ENCODE results near the gene TUBGCP3.
"Not testable (repeated sequence)": the region's sequence is repeated elsewhere in the genome, so short reads cannot be mapped to it uniquely, and the experiment has no call there.

TUBGCP3 gene

GRCh38 chr13:112554214-112554850 lies 33.6 kb downstream of the TUBGCP3 start:
- Histone ChIP-seq H3K27me3 (ENCODE audit: control insufficient read depth, low read length) (no peaks in the 10 kb centered on the region), H3K9me3 (ENCODE audit: control insufficient read depth, insufficient read depth, low read length) (no peaks in the 10 kb centered on the region), H3K4me2 (ENCODE audit: low read length) (no peak overlapping the region), H3F3A (ENCODE audit: control insufficient read depth, insufficient read depth) (no peaks in the 10 kb centered on the region), H4K20me1 (ENCODE audit: control insufficient read depth, insufficient read depth, low read depth, low read length) (no peaks in the 10 kb centered on the region; the same call in 1 of the 2 replicates), H3K4me3 (ENCODE audit: low read length) (no peak overlapping the region), H3K4me1 (ENCODE audit: control insufficient read depth, low read length) (no peaks in the 10 kb centered on the region), H3K27ac (ENCODE audit: low read depth, low read length) (no peak overlapping the region), H3K79me2 (ENCODE audit: control insufficient read depth, low read length) (no peaks in the 10 kb centered on the region), H3K36me3 (ENCODE audit: control insufficient read depth, low read length) (peaks cover 96% of the 10 kb centered on the region), H3K9me2 (replicated peaks; ENCODE audit: control insufficient read depth, low read length) (no peaks in the 10 kb centered on the region)
- no peak for TF ChIP-seq CTCF (IDR thresholded peaks at IDR 0.05; ENCODE audit: low read depth, low read length, poor library complexity, severe bottlenecking)
- TF ChIP-seq EZH2phosphoT487 (IDR thresholded peaks at IDR 0.05; ENCODE audit: borderline replicate concordance, low read length), result no peak

GRCh38 chr13:112548975-112549374 lies 39.0 kb downstream of the TUBGCP3 start:
- H3F3A ChIP-seq (ENCODE audit: control insufficient read depth, insufficient read depth); H3K27ac ChIP-seq (ENCODE audit: low read depth, low read length); H3K9me2 ChIP-seq (replicated peaks; ENCODE audit: control insufficient read depth, low read length); H3K4me2 ChIP-seq (ENCODE audit: low read length); H4K20me1 ChIP-seq (ENCODE audit: control insufficient read depth, insufficient read depth, low read depth, low read length); H3K4me1 ChIP-seq (ENCODE audit: control insufficient read depth, low read length); H3K79me2 ChIP-seq (ENCODE audit: control insufficient read depth, low read length); H3K4me3 ChIP-seq (ENCODE audit: low read length); H3K9me3 ChIP-seq (ENCODE audit: control insufficient read depth, insufficient read depth, low read length); H3K27me3 ChIP-seq (ENCODE audit: control insufficient read depth, low read length): not testable (repeated sequence)
- peaks cover 82% of the 10 kb centered on the region for H3K36me3 ChIP-seq (ENCODE audit: control insufficient read depth, low read length)

GRCh38 chr13:112545856-112546255 lies 42.1 kb downstream of the TUBGCP3 start:
- TF ChIP-seq CTCF (IDR thresholded peaks at IDR 0.05; ENCODE audit: low read depth, low read length, poor library complexity, severe bottlenecking), result no peak
- no peak for TF ChIP-seq EZH2phosphoT487 (IDR thresholded peaks at IDR 0.05; ENCODE audit: borderline replicate concordance, low read length)
- H3K27ac ChIP-seq (ENCODE audit: low read depth, low read length), result no peak overlapping the region
- peaks cover 67% of the 10 kb centered on the region for H3K36me3 ChIP-seq (ENCODE audit: control insufficient read depth, low read length)
- no peaks in the 10 kb centered on the region for H3K9me2 ChIP-seq (replicated peaks; ENCODE audit: control insufficient read depth, low read length)
- no peaks in the 10 kb centered on the region for H3K27me3 ChIP-seq (ENCODE audit: control insufficient read depth, low read length)
- no peak overlapping the region for H3K4me2 ChIP-seq (ENCODE audit: low read length)
- no peaks in the 10 kb centered on the region for H4K20me1 ChIP-seq (ENCODE audit: control insufficient read depth, insufficient read depth, low read depth, low read length)
- H3K9me3 ChIP-seq (ENCODE audit: control insufficient read depth, insufficient read depth, low read length), result no peaks in the 10 kb centered on the region
- H3K4me3 ChIP-seq (ENCODE audit: low read length), result no peak overlapping the region
- no peaks in the 10 kb centered on the region for H3K4me1 ChIP-seq (ENCODE audit: control insufficient read depth, low read length)
- H3K79me2 ChIP-seq (ENCODE audit: control insufficient read depth, low read length), result no peaks in the 10 kb centered on the region
- no peaks in the 10 kb centered on the region for H3F3A ChIP-seq (ENCODE audit: control insufficient read depth, insufficient read depth)

- Histone ChIP-seq H3K9me3 (ENCODE audit: control insufficient read depth, insufficient read depth, low read length) (no peaks in the 10 kb centered on the region), H3K27ac (ENCODE audit: low read depth, low read length) (no peak overlapping the region), H3K9me2 (replicated peaks; ENCODE audit: control insufficient read depth, low read length) (no peaks in the 10 kb centered on the region), H3K36me3 (ENCODE audit: control insufficient read depth, low read length) (peaks cover 15% of the 10 kb centered on the region; the same call in 1 of the 2 replicates), H4K20me1 (ENCODE audit: control insufficient read depth, insufficient read depth, low read depth, low read length) (no peaks in the 10 kb centered on the region), H3K4me2 (ENCODE audit: low read length) (no peak overlapping the region), H3F3A (ENCODE audit: control insufficient read depth, insufficient read depth) (no peaks in the 10 kb centered on the region), H3K79me2 (ENCODE audit: control insufficient read depth, low read length) (no peaks in the 10 kb centered on the region), H3K4me3 (ENCODE audit: low read length) (no peak overlapping the region), H3K4me1 (ENCODE audit: control insufficient read depth, low read length) (no peaks in the 10 kb centered on the region), H3K27me3 (ENCODE audit: control insufficient read depth, low read length) (no peaks in the 10 kb centered on the region)
- TF ChIP-seq EZH2phosphoT487 (IDR thresholded peaks at IDR 0.05; ENCODE audit: borderline replicate concordance, low read length), result no peak
- TF ChIP-seq CTCF (IDR thresholded peaks at IDR 0.05; ENCODE audit: low read depth, low read length, poor library complexity, severe bottlenecking), result no peak
Measured at GRCh38 chr13:112532837-112533745, 54.9 kb downstream of the TUBGCP3 start.

Measured in DOHH2 (cell line).